K562 (cell line): ENCODE results near the gene SYT17. TPM values are rescaled to one million over a fixed set of nuclear protein-coding genes. Genes with fewer than 3 reads are reported as not detected.
A peak's percentile ranks its signal among the peaks of the same experiment; 100 is the strongest.

Source experiments
- ATAC-seq: fragments of 200-7000 bp; cut with Tn5 transposase; 3 replicates; pipeline ENCODE4 v1.9.1; 2020; ENCODE audit warnings: moderate library complexity
- BruUV-seq: library from RNA; stranded (reverse); fragments of 400-500 nt; replicated peaks from 2 replicates; lab custom pipeline; 2021; lab: Mats Ljungman, UMichigan
- CTCF ChIA-PET: fragments of 300-600 bp; formaldehyde crosslinking; extraction: SDS; loops from one replicate; lab custom pipeline; 2021; ENCODE audit warnings: low intra/inter-chr PET ratio; lab: Yijun Ruan, JAX
- POLR2A ChIA-PET: fragments of 300-600, 350-650 bp; sonication (Branson Sonifier 250); formaldehyde crosslinking; extraction: SDS; loops from one replicate; lab custom pipeline; 2021; ENCODE audit warnings: antibody characterized with exemption, inconsistent platforms; lab: Yijun Ruan, JAX
- DNase-seq, 4 experiments: peaks; one replicate each; pipeline versions ENCODE4 v3.0.0 to v3.0.0-alpha.2; 2011 to 2018; ENCODE audit warnings: low spot score in 3 of 4, mixed read lengths in 3 of 4; ENCODE audit errors: extremely low read depth in 1 of 4
- FAIRE-seq: peaks from 2 replicates; lab custom pipeline; 2011; peaks lifted over from hg19 to GRCh38; lab: Jason Lieb, UNC
- H2AFZ ChIP-seq: 2 replicates; pipeline ENCODE4 v1.6.0; 2011; ENCODE audit warnings: low read depth, low read length, control low read depth, inconsistent platforms
- H3K27ac ChIP-seq: fragments of 200-600 bp; 3 replicates; pipeline ENCODE4 v1.8.0; 2011; ENCODE audit warnings: low read depth, mild to moderate bottlenecking, control low read depth, inconsistent platforms, low read length, moderate library complexity, mixed read lengths; ENCODE audit errors: extremely low read depth
- H3K27me3 ChIP-seq, 2 experiments: fragments of 300-600 bp in 1 of 2; 2 replicates in 1 of 2; 3 replicates in 1 of 2; pipeline versions ENCODE4 v1.6.0 to v1.8.0; 2011; ENCODE audit warnings: inconsistent platforms in 2 of 2, low read length in 2 of 2, mild to moderate bottlenecking in 1 of 2, mixed read lengths in 1 of 2, moderate library complexity in 1 of 2; ENCODE audit not compliant: control insufficient read depth in 2 of 2, insufficient read depth in 2 of 2
- H3K36me3 ChIP-seq: fragments of 300-600 bp; 3 replicates; pipeline ENCODE4 v1.8.0; 2011; ENCODE audit warnings: mild to moderate bottlenecking, low read length, inconsistent platforms; ENCODE audit not compliant: control insufficient read depth, insufficient read depth
- H3K4me1 ChIP-seq, 2 experiments: fragments of 200-600 bp in 1 of 2; replicated peaks in 1 of 2; 2 replicates in 1 of 2; 3 replicates in 1 of 2; pipeline versions ENCODE4 v1.5.1 to v1.8.0; 2011; ENCODE audit warnings: inconsistent platforms in 2 of 2, low read length in 2 of 2, mild to moderate bottlenecking in 1 of 2, mixed read lengths in 1 of 2, moderate library complexity in 1 of 2; ENCODE audit not compliant: control insufficient read depth in 2 of 2, insufficient read depth in 2 of 2
- H3K4me2 ChIP-seq: 2 replicates; pipeline ENCODE4 v1.6.1; 2011; ENCODE audit warnings: low read length, control low read depth, inconsistent platforms, mixed read lengths; ENCODE audit not compliant: insufficient read depth
- H3K4me3 ChIP-seq: fragments of 200-600 bp; sonication (generic), shearing (Covaris generic); 2 replicates; pipeline ENCODE4 v1.5.1; 2016; ENCODE audit warnings: control low read depth, inconsistent platforms
- H3K79me2 ChIP-seq: fragments of 200-600 bp; 3 replicates; pipeline ENCODE4 v1.8.0; 2011; ENCODE audit warnings: low read length, inconsistent platforms; ENCODE audit not compliant: control insufficient read depth, insufficient read depth
- H3K9ac ChIP-seq, 2 experiments: 2 replicates each; pipeline versions ENCODE4 v1.6.0 to v1.6.1; 2011; ENCODE audit warnings: low read depth in 2 of 2, low read length in 2 of 2, control low read depth in 1 of 2, inconsistent platforms in 1 of 2, mild to moderate bottlenecking in 1 of 2, mixed read lengths in 1 of 2; ENCODE audit not compliant: insufficient read depth in 1 of 2
- H3K9me1 ChIP-seq: one replicate; pipeline ENCODE4 v1.6.0; 2011; ENCODE audit warnings: inconsistent platforms, mild to moderate bottlenecking, low read length, moderate library complexity; ENCODE audit not compliant: control insufficient read depth, insufficient read depth
- H3K9me3 ChIP-seq: replicated peaks from 2 replicates; pipeline ENCODE4 v1.5.1; 2011; ENCODE audit warnings: low read depth, low read length, inconsistent platforms; ENCODE audit not compliant: control insufficient read depth, insufficient read depth
- H4K20me1 ChIP-seq: replicated peaks from 2 replicates; pipeline ENCODE4 v1.6.1; 2011; ENCODE audit warnings: low read length, inconsistent platforms, mixed read lengths; ENCODE audit not compliant: control insufficient read depth, insufficient read depth
- CBFA2T3 ChIP-seq: fragments of 450-650 bp; IDR thresholded peaks from 2 replicates; pipeline ENCODE4 v1.6.1; 2017
- CBX8 ChIP-seq: fragments of 200-600 bp; sonication (generic); IDR thresholded peaks from 2 replicates; pipeline ENCODE4 v1.6.1; 2012; ENCODE audit warnings: borderline replicate concordance, mixed run types, low read depth, mild to moderate bottlenecking, moderate library complexity, mixed read lengths, low read length, control low read depth, inconsistent platforms; ENCODE audit not compliant: poor library complexity, severe bottlenecking; ENCODE audit errors: extremely low read depth
- HNRNPK ChIP-seq: fragments of 200-400 bp; formaldehyde crosslinking; IDR thresholded peaks from one replicate; pipeline ENCODE4 v1.6.1; 2018; ENCODE audit warnings: mild to moderate bottlenecking, low read depth, low read length; ENCODE audit not compliant: poor library complexity, severe bottlenecking
- MTF1 ChIP-seq: fragments of 250-450 bp; sonication (Bioruptor Pico); IDR thresholded peaks from 2 replicates; pipeline ENCODE4 v1.9.0; 2021; ENCODE audit warnings: moderate library complexity, mild to moderate bottlenecking, inconsistent platforms, borderline replicate concordance
- NR3C1 ChIP-seq: sonication (generic); formaldehyde crosslinking; IDR thresholded peaks from 2 replicates; pipeline ENCODE4 v1.8.1; 2022; ENCODE audit warnings: missing genetic modification reagents
- SIN3B ChIP-seq: fragments of 450-650 bp; IDR thresholded peaks from 2 replicates; pipeline ENCODE4 v1.6.1; 2017; ENCODE audit warnings: low read depth, mild to moderate bottlenecking, moderate library complexity
- SMARCB1 ChIP-seq: IDR thresholded peaks from 2 replicates; pipeline ENCODE4 v1.6.1; 2011; ENCODE audit warnings: improper control_type of control experiment, low read depth; ENCODE audit not compliant: insufficient read length
- ZNF324 ChIP-seq: fragments of 250-450 bp; sonication (Bioruptor Pico); IDR thresholded peaks from 2 replicates; pipeline ENCODE4 v1.4.0; 2020; ENCODE audit warnings: mild to moderate bottlenecking
- WGBS: fragments of 100-300 bp; shearing (Covaris generic); methylation state at CpG from one replicate; pipeline ENCODE4 v1.1.6; 2016; ENCODE audit warnings: low coverage, mixed read lengths; ENCODE audit not compliant: insufficient coverage; ENCODE audit errors: missing lambda C conversion rate; 5-methylcytosine and 5-hydroxymethylcytosine counted together
- in situ Hi-C: fragments of 300-500 bp; cut with MboI; formaldehyde crosslinking; loops from 4 replicates; pipeline ENCODE4 v1.15.0; 2018; ENCODE audit warnings: inconsistent platforms, mixed read lengths
- intact Hi-C: fragments of 100-400 bp; cut with micrococcal nuclease; formaldehyde crosslinking; loops from 2 replicates; pipeline ENCODE4 v1.14.2; 2022
- polyA plus RNA-seq, 8 experiments: library from polyadenylated mRNA; depleted of rRNA in 4 of 8; stranded (reverse) in 5 of 8; unstranded in 3 of 8; fragments of >200 nt; fragmentation: Nextera tagmentation in 2 of 8; fragmentation: Illumina TruSeq in 1 of 8; extraction: Ambion mirVana in 2 of 8; extraction: Trizol in 1 of 8; gene quantifications; 2 replicates each; pipeline versions ENCODE4 v1.2.1 to v1.2.3, GENCODE V29; 2011 to 2014; ENCODE audit warnings: inconsistent platforms in 1 of 8, missing spikeins in 1 of 8
- total RNA-seq, 7 experiments: library from RNA; depleted of rRNA in 6 of 7; stranded (reverse); fragments of >200 nt in 6 of 7; fragmentation: Illumina TruSeq in 2 of 7; extraction: Trizol in 2 of 7; gene quantifications; 2 replicates each; pipeline versions ENCODE4 v1.2.1 to v1.2.3, GENCODE V29; 2011 to 2021; ENCODE audit warnings: low replicate concordance in 1 of 7
- TF ChIP-seq, protein P1 (sequence below), 3 experiments: IDR thresholded peaks in 2 of 3; conservative IDR thresholded peaks in 1 of 3; 2 replicates each; pipeline ENCODE4 v1.5.1; 2011 to 2012; ENCODE audit warnings: low read length in 3 of 3, mild to moderate bottlenecking in 3 of 3, control low read depth in 2 of 3, improper control_type of control experiment in 1 of 3, inconsistent platforms in 1 of 3, low read depth in 1 of 3, mixed read lengths in 1 of 3, moderate library complexity in 1 of 3; ENCODE audit not compliant: insufficient read depth in 2 of 3
- TF ChIP-seq, protein P2 (sequence below): sonication (generic); formaldehyde crosslinking; IDR thresholded peaks from 2 replicates; pipeline ENCODE4 v1.8.0; 2022; ENCODE audit warnings: mild to moderate bottlenecking, missing genetic modification reagents

The SYT17 gene
- total and polyA plus RNA-seq, 9 of the 15 experiments (the other 6 are each of a cell fraction or from before 2014, with no cell fraction given), result not detected

DNA sequence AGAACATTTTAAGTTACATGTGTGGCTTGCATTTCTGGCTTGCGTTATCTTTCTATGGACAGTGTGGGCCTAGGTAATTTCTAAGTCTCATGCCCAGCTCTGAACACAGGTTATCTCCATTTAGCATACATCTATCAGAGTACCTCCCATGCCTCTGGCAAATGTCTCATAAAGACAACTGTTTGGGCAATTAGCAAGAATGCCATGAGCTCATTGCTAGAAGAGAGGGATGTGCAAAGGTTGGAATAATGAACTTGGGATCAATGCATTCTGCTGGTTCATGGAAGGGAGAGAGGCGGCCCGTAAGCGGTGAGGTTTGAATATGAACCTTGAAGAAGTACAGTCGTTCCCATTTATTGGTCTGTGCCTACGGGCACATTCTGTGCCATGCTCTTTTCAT is 14.4 kb downstream of the SYT17 start:
- Histone ChIP-seq H4K20me1 (no peaks in the 10 kb centered on the region), H3K4me2 (no peak overlapping the region), H3K9me1 (no peaks in the 10 kb centered on the region), H3K27me3 (peaks cover 22 to 71% of the 10 kb centered on the region in 2 experiments), H3K36me3 (no peaks in the 10 kb centered on the region), H3K27ac (no peak overlapping the region), H3K9me3 (no peaks in the 10 kb centered on the region), H3K9ac (no peak overlapping the region), H2AFZ (no peak overlapping the region), H3K79me2 (no peaks in the 10 kb centered on the region), H3K4me3 (no peak overlapping the region), H3K4me1 (no peaks in the 10 kb centered on the region)
- in situ Hi-C loops, result no loop called here
- 9% methylated on average over 6 of the region's 6 CpGs for WGBS
- POLR2A ChIA-PET, result interaction anchor here (0.9 kb wide), 1 partner anchor 207 kb away, joined by 3 read pairs; no protein-coding TSS in a partner anchor
- ATAC-seq, result no peak
- DNase-seq, result no peak
- no TSS peak for BruUV-seq
- no peak for FAIRE-seq
- TF ChIP-seq CBFA2T3 (0 out of 2 replicates have a peak, but pooled peaks have one; percentile 9), MTF1 (no peak)
- intact Hi-C loops, result no loop called here
- CTCF ChIA-PET, result interaction anchor here (1.4 kb wide), 1 partner anchor 198 kb away, joined by 5 read pairs; no protein-coding TSS in a partner anchor

GRCh38 chr16:19183187-19183586 is 15.1 kb downstream of the SYT17 start:
- H3K9me1 ChIP-seq, result no peaks in the 10 kb centered on the region
- TF ChIP-seq, protein P1, sequence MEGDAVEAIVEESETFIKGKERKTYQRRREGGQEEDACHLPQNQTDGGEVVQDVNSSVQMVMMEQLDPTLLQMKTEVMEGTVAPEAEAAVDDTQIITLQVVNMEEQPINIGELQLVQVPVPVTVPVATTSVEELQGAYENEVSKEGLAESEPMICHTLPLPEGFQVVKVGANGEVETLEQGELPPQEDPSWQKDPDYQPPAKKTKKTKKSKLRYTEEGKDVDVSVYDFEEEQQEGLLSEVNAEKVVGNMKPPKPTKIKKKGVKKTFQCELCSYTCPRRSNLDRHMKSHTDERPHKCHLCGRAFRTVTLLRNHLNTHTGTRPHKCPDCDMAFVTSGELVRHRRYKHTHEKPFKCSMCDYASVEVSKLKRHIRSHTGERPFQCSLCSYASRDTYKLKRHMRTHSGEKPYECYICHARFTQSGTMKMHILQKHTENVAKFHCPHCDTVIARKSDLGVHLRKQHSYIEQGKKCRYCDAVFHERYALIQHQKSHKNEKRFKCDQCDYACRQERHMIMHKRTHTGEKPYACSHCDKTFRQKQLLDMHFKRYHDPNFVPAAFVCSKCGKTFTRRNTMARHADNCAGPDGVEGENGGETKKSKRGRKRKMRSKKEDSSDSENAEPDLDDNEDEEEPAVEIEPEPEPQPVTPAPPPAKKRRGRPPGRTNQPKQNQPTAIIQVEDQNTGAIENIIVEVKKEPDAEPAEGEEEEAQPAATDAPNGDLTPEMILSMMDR (IDR thresholded peaks at IDR 0.05 in 2 of 3, conservative IDR thresholded peaks at IDR 0.05 in 1 of 3; ENCODE audit: insufficient read depth in 2 of 3, low read depth in 1 of 3, low read length in 3 of 3), result no peak
- no peak for TF ChIP-seq NR3C1
- TF ChIP-seq ZNF324 (CRISPR knock-in tag), result no peak
- TF ChIP-seq CBX8, result no peak
- TF ChIP-seq SIN3B, result no peak
- TF ChIP-seq SMARCB1, result no peak
- TF ChIP-seq, protein P2, sequence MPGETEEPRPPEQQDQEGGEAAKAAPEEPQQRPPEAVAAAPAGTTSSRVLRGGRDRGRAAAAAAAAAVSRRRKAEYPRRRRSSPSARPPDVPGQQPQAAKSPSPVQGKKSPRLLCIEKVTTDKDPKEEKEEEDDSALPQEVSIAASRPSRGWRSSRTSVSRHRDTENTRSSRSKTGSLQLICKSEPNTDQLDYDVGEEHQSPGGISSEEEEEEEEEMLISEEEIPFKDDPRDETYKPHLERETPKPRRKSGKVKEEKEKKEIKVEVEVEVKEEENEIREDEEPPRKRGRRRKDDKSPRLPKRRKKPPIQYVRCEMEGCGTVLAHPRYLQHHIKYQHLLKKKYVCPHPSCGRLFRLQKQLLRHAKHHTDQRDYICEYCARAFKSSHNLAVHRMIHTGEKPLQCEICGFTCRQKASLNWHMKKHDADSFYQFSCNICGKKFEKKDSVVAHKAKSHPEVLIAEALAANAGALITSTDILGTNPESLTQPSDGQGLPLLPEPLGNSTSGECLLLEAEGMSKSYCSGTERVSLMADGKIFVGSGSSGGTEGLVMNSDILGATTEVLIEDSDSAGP (CRISPR knock-in tag), result no peak
- TF ChIP-seq HNRNPK, result no peak
- 3% methylated on average over 6 of the region's 6 CpGs for WGBS
- ChIA-PET POLR2A (interaction anchor here (0.5 to 0.9 kb wide), 2 partner anchors 206 to 280 kb away, joined by 3 read pairs; no protein-coding TSS in a partner anchor), CTCF (interaction anchor here (1.4 kb wide), 1 partner anchor 199 kb away, joined by 5 read pairs; no protein-coding TSS in a partner anchor)
- no peaks in the 10 kb centered on the region for H4K20me1 ChIP-seq
- H3K9ac ChIP-seq, result no peak overlapping the region
- FAIRE-seq (no peak), ATAC-seq (no peak), DNase-seq (no peak)
- BruUV-seq, result no TSS peak
- no peaks in the 10 kb centered on the region for H3K79me2 ChIP-seq
- no peak overlapping the region for H3K4me2 ChIP-seq
- peaks cover 18 to 65% of the 10 kb centered on the region in 2 experiments for H3K27me3 ChIP-seq
- no peaks in the 10 kb centered on the region for H3K9me3 ChIP-seq
- in situ Hi-C loops, result no loop called here
- no peaks in the 10 kb centered on the region for H3K36me3 ChIP-seq
- no peak overlapping the region for H3K27ac ChIP-seq
- intact Hi-C loops, result no loop called here
- no peak overlapping the region for H2AFZ ChIP-seq
- H3K4me3 ChIP-seq, result no peak overlapping the region
- no peaks in the 10 kb centered on the region for H3K4me1 ChIP-seq
